IPS-18c (cell line): ENCODE data around the gene SLC35F3.
"Not testable (repeated sequence)": the region's sequence is repeated elsewhere in the genome, so short reads cannot be mapped to it uniquely, and the experiment has no call there.

Experiments
- H3K4me3 ChIP-seq: 2 replicates; pipeline ENCODE4 v1.7.0; 2013; ENCODE audit warnings: low read depth, mild to moderate bottlenecking, low read length, moderate library complexity; ENCODE audit not compliant: insufficient read depth
- H3K9me3 ChIP-seq: one replicate; pipeline ENCODE4 v1.6.1; 2013; ENCODE audit warnings: mild to moderate bottlenecking, low read length, moderate library complexity; ENCODE audit not compliant: control insufficient read depth, insufficient read depth

SLC35F3 gene

GRCh38 chr1:234281826-234282489 is 377.5 kb downstream of the SLC35F3 start:
- peaks cover 2% of the 10 kb centered on the region for H3K9me3 ChIP-seq
- H3K4me3 ChIP-seq = no peak overlapping the region

- Histone ChIP-seq H3K9me3 (peaks cover 2% of the 10 kb centered on the region), H3K4me3 (no peak overlapping the region)
Measured at GRCh38 chr1:234286206-234286605, 381.7 kb downstream of the SLC35F3 start.

GRCh38 chr1:234288946-234289345 is 384.5 kb downstream of the SLC35F3 start:
- Histone ChIP-seq H3K9me3 (peaks cover 2% of the 10 kb centered on the region), H3K4me3 (no peak overlapping the region)

GRCh38 chr1:234289538-234290305 is 385.2 kb downstream of the SLC35F3 start:
- H3K4me3 ChIP-seq = no peak overlapping the region
- H3K9me3 ChIP-seq = peaks cover 2% of the 10 kb centered on the region

- Histone ChIP-seq H3K4me3 (no peak overlapping the region), H3K9me3 (no peaks in the 10 kb centered on the region)
Measured at GRCh38 chr1:234292011-234292410, 387.5 kb downstream of the SLC35F3 start.

GRCh38 chr1:234292548-234292947 is 388.1 kb downstream of the SLC35F3 start:
- H3K4me3 ChIP-seq = no peak overlapping the region
- H3K9me3 ChIP-seq = no peaks in the 10 kb centered on the region

- Histone ChIP-seq H3K9me3 (no peaks in the 10 kb centered on the region), H3K4me3 (no peak overlapping the region)
Measured at GRCh38 chr1:234294109-234294817, 389.8 kb downstream of the SLC35F3 start.

GRCh38 chr1:234295068-234295467 is 390.6 kb downstream of the SLC35F3 start:
- H3K4me3 ChIP-seq = no peak overlapping the region
- no peaks in the 10 kb centered on the region for H3K9me3 ChIP-seq

GRCh38 chr1:234295626-234296025 is 391.1 kb downstream of the SLC35F3 start:
- no peaks in the 10 kb centered on the region for H3K9me3 ChIP-seq
- H3K4me3 ChIP-seq = no peak overlapping the region

- Histone ChIP-seq H3K9me3 (no peaks in the 10 kb centered on the region), H3K4me3 (no peak overlapping the region)
Measured at GRCh38 chr1:234296496-234296895, 392.0 kb downstream of the SLC35F3 start.

- Histone ChIP-seq H3K4me3 (no peak overlapping the region), H3K9me3 (no peaks in the 10 kb centered on the region)
Measured at GRCh38 chr1:234297668-234298067, 393.2 kb downstream of the SLC35F3 start.

- H3K4me3 ChIP-seq = no peak overlapping the region
- H3K9me3 ChIP-seq = no peaks in the 10 kb centered on the region
Measured at GRCh38 chr1:234300096-234300495, 395.6 kb downstream of the SLC35F3 start.

- not testable (repeated sequence) for H3K4me3 ChIP-seq, H3K9me3 ChIP-seq
Measured at GRCh38 chr1:234301663-234302062, 397.2 kb downstream of the SLC35F3 start.

GRCh38 chr1:234302354-234302962 is 398.0 kb downstream of the SLC35F3 start:
- Histone ChIP-seq H3K4me3 (no peak overlapping the region), H3K9me3 (no peaks in the 10 kb centered on the region)

- H3K4me3 ChIP-seq = no peak overlapping the region
- no peaks in the 10 kb centered on the region for H3K9me3 ChIP-seq
Measured at GRCh38 chr1:234303231-234303630, 398.8 kb downstream of the SLC35F3 start.

- Histone ChIP-seq H3K9me3 (no peaks in the 10 kb centered on the region), H3K4me3 (no peak overlapping the region)
Measured at GRCh38 chr1:234307726-234308125, 403.2 kb downstream of the SLC35F3 start.

- H3K4me3 ChIP-seq = no peak overlapping the region
- H3K9me3 ChIP-seq = no peaks in the 10 kb centered on the region
Measured at GRCh38 chr1:234309243-234309597, 404.7 kb downstream of the SLC35F3 start.
